Ascending aorta (tissue), 2 donors: ENCODE data around the gene GLI1. TPM values are rescaled to one million over a fixed set of nuclear protein-coding genes. Genes with fewer than 3 reads are reported as not detected.

Experiments
- DNase-seq, 2 donors: peaks; one replicate each; pipeline ENCODE4 v3.0.0-alpha.2; 2019; ENCODE audit warnings: low spot score in 2 of 2
- H3K27ac ChIP-seq, 2 donors: fragments of 200-600 bp; sonication (generic); one replicate each; pipeline ENCODE4 v1.5.1; 2016 to 2017; ENCODE audit warnings: mild to moderate bottlenecking in 1 of 2
- H3K27me3 ChIP-seq: fragments of 200-600 bp; sonication (generic); one replicate; pipeline ENCODE4 v1.5.1; 2017
- H3K36me3 ChIP-seq, 2 donors: fragments of 200-600 bp; sonication (generic); one replicate each; pipeline ENCODE4 v1.5.1; 2016
- H3K4me1 ChIP-seq, 2 donors: fragments of 200-600 bp; sonication (generic); one replicate each; pipeline ENCODE4 v1.5.1; 2016 to 2017; ENCODE audit warnings: mild to moderate bottlenecking in 1 of 2
- H3K4me3 ChIP-seq, 2 donors: fragments of 200-600 bp; sonication (generic); one replicate each; pipeline ENCODE4 v1.5.1; 2016 to 2017; ENCODE audit warnings: mild to moderate bottlenecking in 1 of 2
- H3K9me3 ChIP-seq, 2 donors: fragments of 200-600 bp; sonication (generic); one replicate each; pipeline ENCODE4 v1.5.1; 2016
- CTCF ChIP-seq, 3 experiments: fragments of 200-600 bp in 2 of 3; fragments of 450-650 bp in 1 of 3; sonication (generic) in 2 of 3; IDR thresholded peaks; one replicate each; pipeline ENCODE4 v1.5.1; 2016 to 2019; ENCODE audit warnings: antibody characterized with exemption in 3 of 3, mild to moderate bottlenecking in 1 of 3, moderate library complexity in 1 of 3
- intact Hi-C: fragments of 100-400 bp; cut with DNase I; formaldehyde crosslinking; loops from one replicate; pipeline ENCODE4 v1.15.1; 2023
- total RNA-seq: library from RNA; depleted of rRNA; stranded (reverse); fragments of >200 nt; gene quantifications from one replicate; pipeline ENCODE4 v1.1.0, GENCODE V29; 2016

GLI1 gene
- total RNA-seq, 1 donor from 2014 or later: 2.8 TPM

GRCh38 chr12:57476162-57476992 lies 16.8 kb downstream of the GLI1 start:
- H3K36me3 ChIP-seq: no peaks in the 10 kb centered on the region
- intact Hi-C loops: no loop called here
- H3K4me3 ChIP-seq: peak overlapping the region; percentile 31 to 65
- TF ChIP-seq CTCF (IDR thresholded peaks at IDR 0.05): peak in 2 of 3 experiments; percentile 23 to 25
- H3K27me3 ChIP-seq: peaks cover 7% of the 10 kb centered on the region
- no peak for DNase-seq
- H3K9me3 ChIP-seq: no peaks in the 10 kb centered on the region
- no peak overlapping the region for H3K27ac ChIP-seq
- H3K4me1 ChIP-seq: peaks cover 11 to 13% of the 10 kb centered on the region in 2 donors

- DNase-seq: no peak
- H3K4me3 ChIP-seq: peak overlapping the region; percentile 16 to 65
- peaks cover 11 to 13% of the 10 kb centered on the region in 2 donors for H3K4me1 ChIP-seq
- no peak for TF ChIP-seq CTCF (IDR thresholded peaks at IDR 0.05)
- H3K9me3 ChIP-seq: no peaks in the 10 kb centered on the region
- H3K27me3 ChIP-seq: peaks cover 7% of the 10 kb centered on the region
- H3K36me3 ChIP-seq: no peaks in the 10 kb centered on the region
- intact Hi-C loops: no loop called here
- H3K27ac ChIP-seq: peak overlapping the region in 1 of 2 donors; percentile 57
These were observed 17.6 kb downstream of the GLI1 start for GRCh38 chr12:57476993-57477709.

GRCh38 chr12:57477710-57478681 lies 18.4 kb downstream of the GLI1 start:
- peak overlapping the region; percentile 44 to 57 for H3K27ac ChIP-seq
- H3K27me3 ChIP-seq: peaks cover 7% of the 10 kb centered on the region
- H3K4me1 ChIP-seq: peaks cover 11 to 13% of the 10 kb centered on the region in 2 donors
- intact Hi-C loops: no loop called here
- no peaks in the 10 kb centered on the region for H3K36me3 ChIP-seq
- no peak for TF ChIP-seq CTCF (IDR thresholded peaks at IDR 0.05)
- no peak for DNase-seq
- H3K4me3 ChIP-seq: peak overlapping the region in 1 of 2 donors; percentile 65
- H3K9me3 ChIP-seq: no peaks in the 10 kb centered on the region

GRCh38 chr12:57479043-57479375 lies 19.4 kb downstream of the GLI1 start:
- H3K27me3 ChIP-seq: peaks cover 7% of the 10 kb centered on the region
- DNase-seq: no peak
- no peaks in the 10 kb centered on the region for H3K9me3 ChIP-seq
- H3K4me1 ChIP-seq: peaks cover 11 to 13% of the 10 kb centered on the region in 2 donors
- no peaks in the 10 kb centered on the region for H3K36me3 ChIP-seq
- peak overlapping the region; percentile 44 to 57 for H3K27ac ChIP-seq
- no peak for TF ChIP-seq CTCF (IDR thresholded peaks at IDR 0.05)
- no peak overlapping the region for H3K4me3 ChIP-seq
- intact Hi-C loops: no loop called here

GRCh38 chr12:57479376-57480115 lies 20.0 kb downstream of the GLI1 start, which contains the start of gene ARHGAP9:
Gene ARHGAP9 (minus strand): TSS chr12:57479866. CDS start chr12:57479406, 460 bp downstream.
- intact Hi-C loops: no loop called here
- Histone ChIP-seq H3K4me1 (peaks cover 11 to 13% of the 10 kb centered on the region in 2 donors), H3K4me3 (no peak within 1 kb of the TSS), H3K9me3 (no peaks in the 10 kb centered on the region), H3K27me3 (peaks cover 7% of the 10 kb centered on the region), H3K36me3 (no peaks in the 10 kb centered on the region), H3K27ac (peak within 1 kb of the TSS; percentile 44 to 57)
- no peak for TF ChIP-seq CTCF (IDR thresholded peaks at IDR 0.05)
- no peak for DNase-seq
